ENCODE measurements around the gene AGFG2. TPM values are rescaled to one million over a fixed set of nuclear protein-coding genes. Genes with fewer than 3 reads are reported as not detected.

AGFG2 gene
- total and polyA plus RNA-seq, 2 of the 13 experiments (the other 11 are each of a cell fraction or from before 2014, with no cell fraction given), result 125 to 132 TPM

- TF ChIP-seq CEBPG (CRISPR knock-in tag; IDR thresholded peaks at IDR 0.05) (peak; percentile 58; the same call in 1 of the 2 replicates), ZNF879 (CRISPR knock-in tag; IDR thresholded peaks at IDR 0.05) (no peak), PHF20 (CRISPR knock-in tag; IDR thresholded peaks at IDR 0.05) (no peak), ZNF44 (CRISPR knock-in tag; IDR thresholded peaks at IDR 0.05) (no peak), KDM1A (CRISPR knock-in tag; IDR thresholded peaks at IDR 0.05) (no peak), PATZ1 (CRISPR knock-in tag; IDR thresholded peaks at IDR 0.05) (peak; percentile 74), MTA1 (CRISPR knock-in tag; IDR thresholded peaks at IDR 0.05; ENCODE audit: borderline replicate concordance) (no peak; the same call in 1 of the 2 replicates), ZNF180 (CRISPR knock-in tag; IDR thresholded peaks at IDR 0.05; ENCODE audit: borderline replicate concordance, low read depth) (no peak), ZNF350 (CRISPR knock-in tag; IDR thresholded peaks at IDR 0.05; ENCODE audit: borderline replicate concordance, low read depth) (no peak), ZNF746 (CRISPR knock-in tag; IDR thresholded peaks at IDR 0.05) (no peak), HES4 (CRISPR knock-in tag; IDR thresholded peaks at IDR 0.05; ENCODE audit: borderline replicate concordance) (no peak), NR3C1 (CRISPR knock-in tag; IDR thresholded peaks at IDR 0.05) (no peak), GATAD2A (CRISPR knock-in tag; IDR thresholded peaks at IDR 0.05) (peak; percentile 65), ZNF280D (CRISPR knock-in tag; IDR thresholded peaks at IDR 0.05) (0 out of 2 replicates have a peak, but pooled peaks have one; percentile 61)
- TF ChIP-seq, protein P1, sequence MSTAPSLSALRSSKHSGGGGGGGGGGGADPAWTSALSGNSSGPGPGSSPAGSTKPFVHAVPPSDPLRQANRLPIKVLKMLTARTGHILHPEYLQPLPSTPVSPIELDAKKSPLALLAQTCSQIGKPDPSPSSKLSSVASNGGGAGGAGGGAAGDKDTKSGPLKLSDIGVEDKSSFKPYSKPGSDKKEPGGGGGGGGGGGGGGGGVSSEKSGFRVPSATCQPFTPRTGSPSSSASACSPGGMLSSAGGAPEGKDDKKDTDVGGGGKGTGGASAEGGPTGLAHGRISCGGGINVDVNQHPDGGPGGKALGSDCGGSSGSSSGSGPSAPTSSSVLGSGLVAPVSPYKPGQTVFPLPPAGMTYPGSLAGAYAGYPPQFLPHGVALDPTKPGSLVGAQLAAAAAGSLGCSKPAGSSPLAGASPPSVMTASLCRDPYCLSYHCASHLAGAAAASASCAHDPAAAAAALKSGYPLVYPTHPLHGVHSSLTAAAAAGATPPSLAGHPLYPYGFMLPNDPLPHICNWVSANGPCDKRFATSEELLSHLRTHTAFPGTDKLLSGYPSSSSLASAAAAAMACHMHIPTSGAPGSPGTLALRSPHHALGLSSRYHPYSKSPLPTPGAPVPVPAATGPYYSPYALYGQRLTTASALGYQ (CRISPR knock-in tag; IDR thresholded peaks at IDR 0.05), result peak; percentile 72; the same call in 1 of the 2 replicates
- TF ChIP-seq, protein P2, sequence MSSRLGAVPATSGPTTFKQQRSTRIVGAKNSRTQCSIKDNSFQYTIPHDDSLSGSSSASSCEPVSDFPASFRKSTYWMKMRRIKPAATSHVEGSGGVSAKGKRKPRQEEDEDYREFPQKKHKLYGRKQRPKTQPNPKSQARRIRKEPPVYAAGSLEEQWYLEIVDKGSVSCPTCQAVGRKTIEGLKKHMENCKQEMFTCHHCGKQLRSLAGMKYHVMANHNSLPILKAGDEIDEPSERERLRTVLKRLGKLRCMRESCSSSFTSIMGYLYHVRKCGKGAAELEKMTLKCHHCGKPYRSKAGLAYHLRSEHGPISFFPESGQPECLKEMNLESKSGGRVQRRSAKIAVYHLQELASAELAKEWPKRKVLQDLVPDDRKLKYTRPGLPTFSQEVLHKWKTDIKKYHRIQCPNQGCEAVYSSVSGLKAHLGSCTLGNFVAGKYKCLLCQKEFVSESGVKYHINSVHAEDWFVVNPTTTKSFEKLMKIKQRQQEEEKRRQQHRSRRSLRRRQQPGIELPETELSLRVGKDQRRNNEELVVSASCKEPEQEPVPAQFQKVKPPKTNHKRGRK (CRISPR knock-in tag; IDR thresholded peaks at IDR 0.05), result no peak
- TF ChIP-seq, protein P3, sequence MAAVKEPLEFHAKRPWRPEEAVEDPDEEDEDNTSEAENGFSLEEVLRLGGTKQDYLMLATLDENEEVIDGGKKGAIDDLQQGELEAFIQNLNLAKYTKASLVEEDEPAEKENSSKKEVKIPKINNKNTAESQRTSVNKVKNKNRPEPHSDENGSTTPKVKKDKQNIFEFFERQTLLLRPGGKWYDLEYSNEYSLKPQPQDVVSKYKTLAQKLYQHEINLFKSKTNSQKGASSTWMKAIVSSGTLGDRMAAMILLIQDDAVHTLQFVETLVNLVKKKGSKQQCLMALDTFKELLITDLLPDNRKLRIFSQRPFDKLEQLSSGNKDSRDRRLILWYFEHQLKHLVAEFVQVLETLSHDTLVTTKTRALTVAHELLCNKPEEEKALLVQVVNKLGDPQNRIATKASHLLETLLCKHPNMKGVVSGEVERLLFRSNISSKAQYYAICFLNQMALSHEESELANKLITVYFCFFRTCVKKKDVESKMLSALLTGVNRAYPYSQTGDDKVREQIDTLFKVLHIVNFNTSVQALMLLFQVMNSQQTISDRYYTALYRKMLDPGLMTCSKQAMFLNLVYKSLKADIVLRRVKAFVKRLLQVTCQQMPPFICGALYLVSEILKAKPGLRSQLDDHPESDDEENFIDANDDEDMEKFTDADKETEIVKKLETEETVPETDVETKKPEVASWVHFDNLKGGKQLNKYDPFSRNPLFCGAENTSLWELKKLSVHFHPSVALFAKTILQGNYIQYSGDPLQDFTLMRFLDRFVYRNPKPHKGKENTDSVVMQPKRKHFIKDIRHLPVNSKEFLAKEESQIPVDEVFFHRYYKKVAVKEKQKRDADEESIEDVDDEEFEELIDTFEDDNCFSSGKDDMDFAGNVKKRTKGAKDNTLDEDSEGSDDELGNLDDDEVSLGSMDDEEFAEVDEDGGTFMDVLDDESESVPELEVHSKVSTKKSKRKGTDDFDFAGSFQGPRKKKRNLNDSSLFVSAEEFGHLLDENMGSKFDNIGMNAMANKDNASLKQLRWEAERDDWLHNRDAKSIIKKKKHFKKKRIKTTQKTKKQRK (IDR thresholded peaks at IDR 0.05; ENCODE audit: low read length), result no peak
These were observed 7.3 kb downstream of the AGFG2 start (continued) for GRCh38 chr7:100546129-100546925.
